K562 (cell line): Measurements from ENCODE around the gene EFEMP2. TPM values are rescaled to one million over a fixed set of nuclear protein-coding genes. Genes with fewer than 3 reads are reported as not detected.

Source experiments
- DIDO1 ChIP-seq: fragments of 450-650 bp; IDR thresholded peaks from 2 replicates; pipeline ENCODE4 v1.6.1; 2016; ENCODE audit warnings: low read depth, missing biosample characterization, missing genetic modification characterization
- HDGF ChIP-seq: fragments of 450-650 bp; IDR thresholded peaks from 2 replicates; pipeline ENCODE4 v1.6.1; 2016
- HMG20B ChIP-seq: fragments of 250-450 bp; sonication (Bioruptor Pico); IDR thresholded peaks from 2 replicates; pipeline ENCODE4 v1.5.0; 2021; ENCODE audit warnings: mild to moderate bottlenecking
- KLF6 ChIP-seq: fragments of 250-450 bp; sonication (Bioruptor Pico); IDR thresholded peaks from 2 replicates; pipeline ENCODE4 v1.4.0; 2020; ENCODE audit warnings: mild to moderate bottlenecking, moderate library complexity, borderline replicate concordance
- MAX ChIP-seq: sonication (generic); formaldehyde crosslinking; IDR thresholded peaks from 2 replicates; pipeline ENCODE4 v1.9.0; 2022; ENCODE audit warnings: mild to moderate bottlenecking, missing genetic modification reagents
- NBN ChIP-seq: fragments of 450-650 bp; IDR thresholded peaks from 2 replicates; pipeline ENCODE4 v1.6.1; 2016; ENCODE audit warnings: low read depth, mild to moderate bottlenecking
- NELFE ChIP-seq: IDR thresholded peaks from 2 replicates; pipeline ENCODE4 v1.6.1; 2011; ENCODE audit warnings: mild to moderate bottlenecking; ENCODE audit not compliant: insufficient read depth, insufficient read length
- SMARCB1 ChIP-seq: IDR thresholded peaks from 2 replicates; pipeline ENCODE4 v1.6.1; 2011; ENCODE audit warnings: improper control_type of control experiment, low read depth; ENCODE audit not compliant: insufficient read length
- ZBTB17 ChIP-seq: fragments of 450-650 bp; formaldehyde crosslinking; IDR thresholded peaks from 2 replicates; pipeline ENCODE4 v1.4.0; 2020; ENCODE audit warnings: mild to moderate bottlenecking
- ZNF263 ChIP-seq: sonication (generic); formaldehyde crosslinking; IDR thresholded peaks from 2 replicates; pipeline ENCODE4 v1.8.0; 2022; ENCODE audit warnings: mild to moderate bottlenecking, missing genetic modification reagents, borderline replicate concordance
- polyA plus RNA-seq, 8 experiments: library from polyadenylated mRNA; depleted of rRNA in 4 of 8; stranded (reverse) in 5 of 8; unstranded in 3 of 8; fragments of >200 nt; fragmentation: Nextera tagmentation in 2 of 8; fragmentation: Illumina TruSeq in 1 of 8; extraction: Ambion mirVana in 2 of 8; extraction: Trizol in 1 of 8; gene quantifications; 2 replicates each; pipeline versions ENCODE4 v1.2.1 to v1.2.3, GENCODE V29; 2011 to 2014; ENCODE audit warnings: inconsistent platforms in 1 of 8, missing spikeins in 1 of 8
- total RNA-seq, 7 experiments: library from RNA; depleted of rRNA in 6 of 7; stranded (reverse); fragments of >200 nt in 6 of 7; fragmentation: Illumina TruSeq in 2 of 7; extraction: Trizol in 2 of 7; gene quantifications; 2 replicates each; pipeline versions ENCODE4 v1.2.1 to v1.2.3, GENCODE V29; 2011 to 2021; ENCODE audit warnings: low replicate concordance in 1 of 7
- TF ChIP-seq, protein P1 (sequence below): sonication (generic); formaldehyde crosslinking; IDR thresholded peaks from 2 replicates; pipeline ENCODE4 v1.8.1; 2022; ENCODE audit warnings: missing genetic modification reagents
- TF ChIP-seq, protein P2 (sequence below): fragments of 450-650 bp; IDR thresholded peaks from 2 replicates; pipeline ENCODE4 v1.6.1; 2016; ENCODE audit warnings: mild to moderate bottlenecking, moderate library complexity

The EFEMP2 gene
- total and polyA plus RNA-seq, 9 of the 15 experiments (the other 6 are each of a cell fraction or from before 2014, with no cell fraction given): 0.07 to 2.9 (median 0.69) TPM; not detected in 1

- TF ChIP-seq, protein P1, sequence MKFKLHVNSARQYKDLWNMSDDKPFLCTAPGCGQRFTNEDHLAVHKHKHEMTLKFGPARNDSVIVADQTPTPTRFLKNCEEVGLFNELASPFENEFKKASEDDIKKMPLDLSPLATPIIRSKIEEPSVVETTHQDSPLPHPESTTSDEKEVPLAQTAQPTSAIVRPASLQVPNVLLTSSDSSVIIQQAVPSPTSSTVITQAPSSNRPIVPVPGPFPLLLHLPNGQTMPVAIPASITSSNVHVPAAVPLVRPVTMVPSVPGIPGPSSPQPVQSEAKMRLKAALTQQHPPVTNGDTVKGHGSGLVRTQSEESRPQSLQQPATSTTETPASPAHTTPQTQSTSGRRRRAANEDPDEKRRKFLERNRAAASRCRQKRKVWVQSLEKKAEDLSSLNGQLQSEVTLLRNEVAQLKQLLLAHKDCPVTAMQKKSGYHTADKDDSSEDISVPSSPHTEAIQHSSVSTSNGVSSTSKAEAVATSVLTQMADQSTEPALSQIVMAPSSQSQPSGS (CRISPR knock-in tag): peak; percentile 17; the same call in 1 of the 2 replicates
- TF ChIP-seq NBN (no peak), ZNF263 (CRISPR knock-in tag) (no peak), SMARCB1 (no peak), DIDO1 (no peak), MAX (CRISPR knock-in tag) (peak; percentile 17), KLF6 (peak; percentile 94), NELFE (peak; percentile 43), ZBTB17 (CRISPR knock-in tag) (no peak), HDGF (no peak), HMG20B (CRISPR knock-in tag) (no peak)
- TF ChIP-seq, protein P2, sequence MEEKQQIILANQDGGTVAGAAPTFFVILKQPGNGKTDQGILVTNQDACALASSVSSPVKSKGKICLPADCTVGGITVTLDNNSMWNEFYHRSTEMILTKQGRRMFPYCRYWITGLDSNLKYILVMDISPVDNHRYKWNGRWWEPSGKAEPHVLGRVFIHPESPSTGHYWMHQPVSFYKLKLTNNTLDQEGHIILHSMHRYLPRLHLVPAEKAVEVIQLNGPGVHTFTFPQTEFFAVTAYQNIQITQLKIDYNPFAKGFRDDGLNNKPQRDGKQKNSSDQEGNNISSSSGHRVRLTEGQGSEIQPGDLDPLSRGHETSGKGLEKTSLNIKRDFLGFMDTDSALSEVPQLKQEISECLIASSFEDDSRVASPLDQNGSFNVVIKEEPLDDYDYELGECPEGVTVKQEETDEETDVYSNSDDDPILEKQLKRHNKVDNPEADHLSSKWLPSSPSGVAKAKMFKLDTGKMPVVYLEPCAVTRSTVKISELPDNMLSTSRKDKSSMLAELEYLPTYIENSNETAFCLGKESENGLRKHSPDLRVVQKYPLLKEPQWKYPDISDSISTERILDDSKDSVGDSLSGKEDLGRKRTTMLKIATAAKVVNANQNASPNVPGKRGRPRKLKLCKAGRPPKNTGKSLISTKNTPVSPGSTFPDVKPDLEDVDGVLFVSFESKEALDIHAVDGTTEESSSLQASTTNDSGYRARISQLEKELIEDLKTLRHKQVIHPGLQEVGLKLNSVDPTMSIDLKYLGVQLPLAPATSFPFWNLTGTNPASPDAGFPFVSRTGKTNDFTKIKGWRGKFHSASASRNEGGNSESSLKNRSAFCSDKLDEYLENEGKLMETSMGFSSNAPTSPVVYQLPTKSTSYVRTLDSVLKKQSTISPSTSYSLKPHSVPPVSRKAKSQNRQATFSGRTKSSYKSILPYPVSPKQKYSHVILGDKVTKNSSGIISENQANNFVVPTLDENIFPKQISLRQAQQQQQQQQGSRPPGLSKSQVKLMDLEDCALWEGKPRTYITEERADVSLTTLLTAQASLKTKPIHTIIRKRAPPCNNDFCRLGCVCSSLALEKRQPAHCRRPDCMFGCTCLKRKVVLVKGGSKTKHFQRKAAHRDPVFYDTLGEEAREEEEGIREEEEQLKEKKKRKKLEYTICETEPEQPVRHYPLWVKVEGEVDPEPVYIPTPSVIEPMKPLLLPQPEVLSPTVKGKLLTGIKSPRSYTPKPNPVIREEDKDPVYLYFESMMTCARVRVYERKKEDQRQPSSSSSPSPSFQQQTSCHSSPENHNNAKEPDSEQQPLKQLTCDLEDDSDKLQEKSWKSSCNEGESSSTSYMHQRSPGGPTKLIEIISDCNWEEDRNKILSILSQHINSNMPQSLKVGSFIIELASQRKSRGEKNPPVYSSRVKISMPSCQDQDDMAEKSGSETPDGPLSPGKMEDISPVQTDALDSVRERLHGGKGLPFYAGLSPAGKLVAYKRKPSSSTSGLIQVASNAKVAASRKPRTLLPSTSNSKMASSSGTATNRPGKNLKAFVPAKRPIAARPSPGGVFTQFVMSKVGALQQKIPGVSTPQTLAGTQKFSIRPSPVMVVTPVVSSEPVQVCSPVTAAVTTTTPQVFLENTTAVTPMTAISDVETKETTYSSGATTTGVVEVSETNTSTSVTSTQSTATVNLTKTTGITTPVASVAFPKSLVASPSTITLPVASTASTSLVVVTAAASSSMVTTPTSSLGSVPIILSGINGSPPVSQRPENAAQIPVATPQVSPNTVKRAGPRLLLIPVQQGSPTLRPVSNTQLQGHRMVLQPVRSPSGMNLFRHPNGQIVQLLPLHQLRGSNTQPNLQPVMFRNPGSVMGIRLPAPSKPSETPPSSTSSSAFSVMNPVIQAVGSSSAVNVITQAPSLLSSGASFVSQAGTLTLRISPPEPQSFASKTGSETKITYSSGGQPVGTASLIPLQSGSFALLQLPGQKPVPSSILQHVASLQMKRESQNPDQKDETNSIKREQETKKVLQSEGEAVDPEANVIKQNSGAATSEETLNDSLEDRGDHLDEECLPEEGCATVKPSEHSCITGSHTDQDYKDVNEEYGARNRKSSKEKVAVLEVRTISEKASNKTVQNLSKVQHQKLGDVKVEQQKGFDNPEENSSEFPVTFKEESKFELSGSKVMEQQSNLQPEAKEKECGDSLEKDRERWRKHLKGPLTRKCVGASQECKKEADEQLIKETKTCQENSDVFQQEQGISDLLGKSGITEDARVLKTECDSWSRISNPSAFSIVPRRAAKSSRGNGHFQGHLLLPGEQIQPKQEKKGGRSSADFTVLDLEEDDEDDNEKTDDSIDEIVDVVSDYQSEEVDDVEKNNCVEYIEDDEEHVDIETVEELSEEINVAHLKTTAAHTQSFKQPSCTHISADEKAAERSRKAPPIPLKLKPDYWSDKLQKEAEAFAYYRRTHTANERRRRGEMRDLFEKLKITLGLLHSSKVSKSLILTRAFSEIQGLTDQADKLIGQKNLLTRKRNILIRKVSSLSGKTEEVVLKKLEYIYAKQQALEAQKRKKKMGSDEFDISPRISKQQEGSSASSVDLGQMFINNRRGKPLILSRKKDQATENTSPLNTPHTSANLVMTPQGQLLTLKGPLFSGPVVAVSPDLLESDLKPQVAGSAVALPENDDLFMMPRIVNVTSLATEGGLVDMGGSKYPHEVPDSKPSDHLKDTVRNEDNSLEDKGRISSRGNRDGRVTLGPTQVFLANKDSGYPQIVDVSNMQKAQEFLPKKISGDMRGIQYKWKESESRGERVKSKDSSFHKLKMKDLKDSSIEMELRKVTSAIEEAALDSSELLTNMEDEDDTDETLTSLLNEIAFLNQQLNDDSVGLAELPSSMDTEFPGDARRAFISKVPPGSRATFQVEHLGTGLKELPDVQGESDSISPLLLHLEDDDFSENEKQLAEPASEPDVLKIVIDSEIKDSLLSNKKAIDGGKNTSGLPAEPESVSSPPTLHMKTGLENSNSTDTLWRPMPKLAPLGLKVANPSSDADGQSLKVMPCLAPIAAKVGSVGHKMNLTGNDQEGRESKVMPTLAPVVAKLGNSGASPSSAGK: peak; percentile 29; the same call in 1 of the 2 replicates
Measured at GRCh38 chr11:65857853-65858680, 14.5 kb downstream of the EFEMP2 start, which contains the start of gene CFL1 (continued).
